ENCODE data around the gene TOB1. TPM values are rescaled to one million over a fixed set of nuclear protein-coding genes. Genes with fewer than 3 reads are reported as not detected.

The TOB1 gene
- total RNA-seq, 1 experiment from 2014 or later, result 19.3 TPM

DNA sequence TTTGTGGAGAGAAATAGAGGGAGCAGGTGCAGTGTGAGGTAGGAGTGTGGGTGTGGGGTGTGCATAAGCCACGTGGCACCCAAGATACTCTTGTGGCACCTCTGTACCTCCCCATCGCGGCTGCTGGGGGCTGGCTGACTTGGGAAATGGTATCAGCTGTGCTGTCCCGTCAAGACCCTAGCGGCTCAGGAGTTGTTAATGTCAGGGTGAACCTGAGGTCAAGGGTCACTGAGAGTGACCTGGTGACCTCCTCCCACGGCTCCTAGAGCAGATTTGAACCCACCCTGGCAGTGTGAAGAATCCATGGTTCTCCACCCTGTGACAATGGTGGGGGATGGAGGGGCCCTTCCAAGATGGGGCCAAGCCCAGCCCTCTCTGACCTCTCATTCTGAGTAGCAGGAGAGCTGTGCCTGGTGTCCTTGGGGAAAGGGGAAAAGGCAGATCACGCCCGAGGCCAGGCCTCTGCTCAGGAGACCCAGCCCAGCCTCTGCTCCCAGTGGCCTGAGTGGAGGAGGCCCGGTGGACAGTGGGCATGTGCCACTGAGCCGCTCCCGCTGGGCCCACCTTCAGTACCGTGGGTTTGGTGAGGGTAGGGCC lies 33.8 kb downstream of the TOB1 start:
- no peaks in the 10 kb centered on the region for H3K4me1 ChIP-seq (ENCODE audit: insufficient read depth, low read length, poor library complexity, severe bottlenecking)
- TF ChIP-seq EZH2 (IDR thresholded peaks at IDR 0.05; ENCODE audit: borderline replicate concordance, low read depth, low read length, poor library complexity, severe bottlenecking), result no peak
- TF ChIP-seq, protein P1, sequence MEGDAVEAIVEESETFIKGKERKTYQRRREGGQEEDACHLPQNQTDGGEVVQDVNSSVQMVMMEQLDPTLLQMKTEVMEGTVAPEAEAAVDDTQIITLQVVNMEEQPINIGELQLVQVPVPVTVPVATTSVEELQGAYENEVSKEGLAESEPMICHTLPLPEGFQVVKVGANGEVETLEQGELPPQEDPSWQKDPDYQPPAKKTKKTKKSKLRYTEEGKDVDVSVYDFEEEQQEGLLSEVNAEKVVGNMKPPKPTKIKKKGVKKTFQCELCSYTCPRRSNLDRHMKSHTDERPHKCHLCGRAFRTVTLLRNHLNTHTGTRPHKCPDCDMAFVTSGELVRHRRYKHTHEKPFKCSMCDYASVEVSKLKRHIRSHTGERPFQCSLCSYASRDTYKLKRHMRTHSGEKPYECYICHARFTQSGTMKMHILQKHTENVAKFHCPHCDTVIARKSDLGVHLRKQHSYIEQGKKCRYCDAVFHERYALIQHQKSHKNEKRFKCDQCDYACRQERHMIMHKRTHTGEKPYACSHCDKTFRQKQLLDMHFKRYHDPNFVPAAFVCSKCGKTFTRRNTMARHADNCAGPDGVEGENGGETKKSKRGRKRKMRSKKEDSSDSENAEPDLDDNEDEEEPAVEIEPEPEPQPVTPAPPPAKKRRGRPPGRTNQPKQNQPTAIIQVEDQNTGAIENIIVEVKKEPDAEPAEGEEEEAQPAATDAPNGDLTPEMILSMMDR (conservative IDR thresholded peaks at IDR 0.05; ENCODE audit: low read depth, low read length), result no peak
- no TSS peak for BruUV-seq (replicated peaks)
- ChIA-PET CTCF (no interaction called here), POLR2A (ENCODE audit: low non-redundant PET) (no interaction called here)
- no peaks in the 10 kb centered on the region for H3K36me3 ChIP-seq (ENCODE audit: insufficient read depth, low read length, poor library complexity, severe bottlenecking)
- intact Hi-C loops (cut with micrococcal nuclease; ENCODE audit: unreplicated experiment), result no loop called here
- no peak overlapping the region for H3K27ac ChIP-seq (ENCODE audit: low read depth, low read length, poor library complexity, severe bottlenecking)
- DNase-seq (ENCODE audit: low spot score), result no peak
- H3K27me3 ChIP-seq (replicated peaks; ENCODE audit: insufficient read depth, low read depth, low read length, poor library complexity), result no peaks in the 10 kb centered on the region
- no peak overlapping the region for H3K4me3 ChIP-seq (ENCODE audit: low read depth, low read length, poor library complexity, severe bottlenecking)
- no peaks in the 10 kb centered on the region for H3K9me3 ChIP-seq (ENCODE audit: low read depth, low read length, poor library complexity, severe bottlenecking)

DNA sequence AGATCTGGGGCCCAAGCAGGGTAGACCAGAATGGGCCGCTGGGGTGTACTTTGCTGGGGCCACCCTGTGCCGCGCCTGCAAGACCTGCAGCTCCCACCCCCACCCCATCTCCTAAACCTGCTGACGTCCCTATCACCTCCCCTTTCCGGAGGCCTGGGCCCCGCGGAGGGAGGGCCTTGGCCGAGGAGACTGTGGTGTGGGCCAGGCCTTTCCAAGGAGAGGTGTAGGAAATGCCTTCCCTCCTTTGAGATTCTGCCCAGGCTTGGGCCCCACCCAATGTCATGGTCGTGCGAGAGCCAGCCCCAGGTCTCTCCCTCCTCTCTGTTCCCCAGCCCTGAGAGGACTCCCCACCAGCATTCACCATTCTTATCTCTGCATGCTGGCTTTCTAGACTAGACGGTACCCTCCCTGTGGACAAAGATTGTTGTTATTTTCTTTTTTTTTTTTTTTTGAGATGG lies 34.7 kb downstream of the TOB1 start:
- DNase-seq (ENCODE audit: low spot score), result no peak
- no peaks in the 10 kb centered on the region for H3K4me1 ChIP-seq (ENCODE audit: insufficient read depth, low read length, poor library complexity, severe bottlenecking)
- no peak overlapping the region for H3K27ac ChIP-seq (ENCODE audit: low read depth, low read length, poor library complexity, severe bottlenecking)
- intact Hi-C loops (cut with micrococcal nuclease; ENCODE audit: unreplicated experiment), result no loop called here
- no TSS peak for BruUV-seq (replicated peaks)
- ChIA-PET POLR2A (ENCODE audit: low non-redundant PET) (no interaction called here), CTCF (no interaction called here)
- no peak for TF ChIP-seq EZH2 (IDR thresholded peaks at IDR 0.05; ENCODE audit: borderline replicate concordance, low read depth, low read length, poor library complexity, severe bottlenecking)
- TF ChIP-seq, protein P1 (conservative IDR thresholded peaks at IDR 0.05; ENCODE audit: low read depth, low read length), result no peak
- no peaks in the 10 kb centered on the region for H3K9me3 ChIP-seq (ENCODE audit: low read depth, low read length, poor library complexity, severe bottlenecking)
- no peaks in the 10 kb centered on the region for H3K36me3 ChIP-seq (ENCODE audit: insufficient read depth, low read length, poor library complexity, severe bottlenecking)
- H3K4me3 ChIP-seq (ENCODE audit: low read depth, low read length, poor library complexity, severe bottlenecking), result no peak overlapping the region
- H3K27me3 ChIP-seq (replicated peaks; ENCODE audit: insufficient read depth, low read depth, low read length, poor library complexity), result no peaks in the 10 kb centered on the region

DNA sequence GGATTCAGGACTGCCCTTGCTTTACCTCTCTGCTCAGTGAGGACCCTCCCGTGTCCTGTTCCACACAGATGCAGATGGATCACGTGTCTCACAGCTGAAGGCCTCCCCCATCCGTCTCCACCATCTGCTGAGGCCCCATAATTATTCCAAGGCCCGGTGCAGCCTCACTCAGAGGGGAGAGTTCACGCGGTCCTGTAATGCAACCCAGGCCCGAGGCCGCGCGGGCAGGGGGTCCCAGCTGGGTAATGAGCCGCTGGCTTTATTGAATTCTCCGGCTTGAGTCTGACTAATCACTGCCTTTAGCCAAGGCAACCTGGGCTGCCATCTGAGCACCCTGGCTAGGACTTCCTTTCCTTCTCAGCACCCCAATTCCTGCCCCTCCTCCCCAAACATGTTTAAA lies 35.2 kb downstream of the TOB1 start:
- ChIA-PET CTCF (no interaction called here), POLR2A (ENCODE audit: low non-redundant PET) (no interaction called here)
- BruUV-seq (replicated peaks), result no TSS peak
- H3K27me3 ChIP-seq (replicated peaks; ENCODE audit: insufficient read depth, low read depth, low read length, poor library complexity), result no peaks in the 10 kb centered on the region
- H3K4me3 ChIP-seq (ENCODE audit: low read depth, low read length, poor library complexity, severe bottlenecking), result no peak overlapping the region
- H3K36me3 ChIP-seq (ENCODE audit: insufficient read depth, low read length, poor library complexity, severe bottlenecking), result no peaks in the 10 kb centered on the region
- no peak for DNase-seq (ENCODE audit: low spot score)
- H3K27ac ChIP-seq (ENCODE audit: low read depth, low read length, poor library complexity, severe bottlenecking), result no peak overlapping the region
- H3K9me3 ChIP-seq (ENCODE audit: low read depth, low read length, poor library complexity, severe bottlenecking), result no peaks in the 10 kb centered on the region
- TF ChIP-seq, protein P1 (conservative IDR thresholded peaks at IDR 0.05; ENCODE audit: low read depth, low read length), result no peak
- intact Hi-C loops (cut with micrococcal nuclease; ENCODE audit: unreplicated experiment), result no loop called here
- no peaks in the 10 kb centered on the region for H3K4me1 ChIP-seq (ENCODE audit: insufficient read depth, low read length, poor library complexity, severe bottlenecking)

Data from A673 (cell line).